Liver (tissue), 9 donors: Measurements from ENCODE around the gene SPATA32. TPM values are rescaled to one million over a fixed set of nuclear protein-coding genes. Genes with fewer than 3 reads are reported as not detected.

Source experiments
- DNase-seq: peaks from one replicate; pipeline ENCODE4 v3.0.0-alpha.2; 2017; ENCODE audit warnings: low spot score
- H3K27ac ChIP-seq, 2 donors: one replicate each; pipeline ENCODE4 v1.7.0; 2013; ENCODE audit warnings: inconsistent platforms in 2 of 2, low read length in 2 of 2, control low read depth in 1 of 2, low read depth in 1 of 2, mild to moderate bottlenecking in 1 of 2
- H3K27me3 ChIP-seq, 4 donors: one replicate each; pipeline versions ENCODE4 v1.6.1 to v1.7.0; 2013; ENCODE audit warnings: low read length in 3 of 4, inconsistent platforms in 1 of 4, mild to moderate bottlenecking in 1 of 4, moderate library complexity in 1 of 4; ENCODE audit not compliant: control insufficient read depth in 4 of 4, insufficient read depth in 4 of 4
- H3K36me3 ChIP-seq, 4 donors: one replicate each; pipeline versions ENCODE4 v1.6.1 to v1.7.0; 2013; ENCODE audit warnings: low read length in 3 of 4, mild to moderate bottlenecking in 3 of 4, low read depth in 1 of 4, moderate library complexity in 1 of 4; ENCODE audit not compliant: control insufficient read depth in 4 of 4, insufficient read depth in 3 of 4
- H3K4me1 ChIP-seq, 4 donors: one replicate each; pipeline versions ENCODE4 v1.6.1 to v1.7.0; 2013; ENCODE audit warnings: low read length in 3 of 4, mild to moderate bottlenecking in 3 of 4, moderate library complexity in 1 of 4; ENCODE audit not compliant: control insufficient read depth in 4 of 4, insufficient read depth in 4 of 4
- H3K4me3 ChIP-seq, 3 donors: one replicate each; pipeline versions ENCODE4 v1.6.1 to v1.7.0; 2013; ENCODE audit warnings: low read length in 3 of 3, control low read depth in 1 of 3, low read depth in 1 of 3, mild to moderate bottlenecking in 1 of 3
- H3K9ac ChIP-seq, 2 donors: one replicate each; pipeline ENCODE4 v1.7.0; 2013; ENCODE audit warnings: low read length in 2 of 2, mild to moderate bottlenecking in 2 of 2, moderate library complexity in 2 of 2, control low read depth in 1 of 2, low read depth in 1 of 2
- H3K9me3 ChIP-seq, 4 donors: one replicate each; pipeline versions ENCODE4 v1.6.1 to v1.7.0; 2013; ENCODE audit warnings: low read length in 3 of 4; ENCODE audit not compliant: control insufficient read depth in 4 of 4
- EGR1 ChIP-seq, 2 donors: IDR thresholded peaks; 2 replicates each; pipeline ENCODE4 v1.6.1; 2016 to 2018; ENCODE audit warnings: antibody characterized with exemption in 2 of 2, low read depth in 2 of 2
- FOXA1 ChIP-seq: IDR thresholded peaks from 2 replicates; pipeline ENCODE4 v1.6.1; 2016; ENCODE audit warnings: antibody characterized with exemption
- FOXA2 ChIP-seq: IDR thresholded peaks from 2 replicates; pipeline ENCODE4 v1.6.1; 2016; ENCODE audit warnings: antibody characterized with exemption
- GABPA ChIP-seq, 2 donors: IDR thresholded peaks in 1 of 2; conservative IDR thresholded peaks in 1 of 2; 2 replicates each; pipeline ENCODE4 v1.6.1; 2016; ENCODE audit warnings: antibody characterized with exemption in 2 of 2, mild to moderate bottlenecking in 1 of 2, moderate library complexity in 1 of 2
- HNF4A ChIP-seq, 2 donors: conservative IDR thresholded peaks; 2 replicates each; pipeline ENCODE4 v1.6.1; 2016; ENCODE audit warnings: antibody characterized with exemption in 2 of 2, mild to moderate bottlenecking in 2 of 2
- HNF4G ChIP-seq: IDR thresholded peaks from 2 replicates; pipeline ENCODE4 v1.6.1; 2016; ENCODE audit warnings: antibody characterized with exemption
- JUND ChIP-seq, 2 donors: IDR thresholded peaks; 2 replicates each; pipeline ENCODE4 v1.6.1; 2016; ENCODE audit warnings: antibody characterized with exemption in 2 of 2
- NR2F2 ChIP-seq: IDR thresholded peaks from 2 replicates; pipeline ENCODE4 v1.6.1; 2016; ENCODE audit warnings: antibody characterized with exemption
- RAD21 ChIP-seq, 2 donors: IDR thresholded peaks; 2 replicates each; pipeline ENCODE4 v1.6.1; 2016; ENCODE audit warnings: antibody characterized with exemption in 2 of 2, mild to moderate bottlenecking in 2 of 2
- RXRA ChIP-seq, 2 donors: IDR thresholded peaks; 2 replicates each; pipeline ENCODE4 v1.6.1; 2017 to 2018; ENCODE audit warnings: antibody characterized with exemption in 2 of 2, mild to moderate bottlenecking in 1 of 2
- SP1 ChIP-seq: IDR thresholded peaks from 2 replicates; pipeline ENCODE4 v1.6.1; 2018; ENCODE audit warnings: antibody characterized with exemption, mild to moderate bottlenecking
- TAF1 ChIP-seq: conservative IDR thresholded peaks from 2 replicates; pipeline ENCODE4 v1.6.1; 2016; ENCODE audit warnings: antibody characterized with exemption, mild to moderate bottlenecking
- YY1 ChIP-seq: IDR thresholded peaks from 2 replicates; pipeline ENCODE4 v1.6.1; 2016; ENCODE audit warnings: antibody characterized with exemption, mild to moderate bottlenecking
- WGBS: extraction: QIAGEN DNeasy Blood & Tissue Kit; methylation state at CpG from one replicate; pipeline ENCODE4 v1.1.7; 2013; 5-methylcytosine and 5-hydroxymethylcytosine counted together
- polyA plus RNA-seq, 2 donors: library from polyadenylated mRNA; stranded (reverse) in 1 of 2; unstranded in 1 of 2; fragments of 200-250 nt in 1 of 2; fragments of >200 nt in 1 of 2; fragmentation: Nextera tagmentation in 1 of 2; extraction: Ambion mirVana in 1 of 2; gene quantifications; one replicate each; pipeline versions ENCODE4 v1.2.1 to v1.2.3, GENCODE V29; 2013 to 2015
- total RNA-seq, 2 donors: library from RNA; depleted of rRNA; stranded (reverse); fragments of >200 nt; gene quantifications; one replicate each; pipeline ENCODE4 v1.2.3, GENCODE V29; 2014
- TF ChIP-seq, protein P1 (sequence below): IDR thresholded peaks from 2 replicates; pipeline ENCODE4 v1.6.1; 2016; ENCODE audit warnings: antibody characterized with exemption, mild to moderate bottlenecking
- TF ChIP-seq, protein P2 (sequence below): fragments of 150-350 bp; IDR thresholded peaks from 2 replicates; pipeline ENCODE4 v1.5.1; 2017; ENCODE audit warnings: improper control_type of control experiment, low read depth, low read length; ENCODE audit not compliant: missing input control
- TF ChIP-seq, protein P3 (sequence below): IDR thresholded peaks from 2 replicates; pipeline ENCODE4 v1.6.1; 2016; ENCODE audit warnings: antibody characterized with exemption
- TF ChIP-seq, protein P4 (sequence below): IDR thresholded peaks from 2 replicates; pipeline ENCODE4 v1.6.1; 2016; ENCODE audit warnings: antibody characterized with exemption
- TF ChIP-seq, protein P5 (sequence below): IDR thresholded peaks from 2 replicates; pipeline ENCODE4 v1.6.1; 2016; ENCODE audit warnings: antibody characterized with exemption
- donor health status: healthy.
- donor health status: healthy.
- donor health status: healthy.
- donor health status: healthy.
- donor health status: healthy.

SPATA32 gene
- total and polyA plus RNA-seq, 4 donors = not detected

DNA sequence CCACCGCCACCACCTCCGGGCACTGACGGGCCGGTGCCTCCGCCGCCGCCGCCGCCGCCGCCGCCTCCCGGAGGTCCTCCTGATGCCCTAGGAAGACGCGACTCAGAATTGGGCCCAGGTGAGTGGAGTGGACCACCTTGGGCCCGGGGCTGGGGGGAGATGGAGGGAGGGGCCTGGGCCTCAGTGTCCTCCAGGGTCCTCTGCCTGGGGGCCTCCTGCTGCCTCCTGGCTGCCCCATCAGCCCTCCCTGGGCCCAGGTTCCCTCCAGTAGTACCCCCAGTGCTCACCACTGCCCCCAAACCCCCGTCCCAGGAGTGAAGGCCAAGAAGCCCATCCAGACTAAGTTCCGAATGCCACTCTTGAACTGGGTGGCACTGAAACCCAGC, 19.9 kb downstream of the SPATA32 start:
- Histone ChIP-seq H3K4me1 (peaks cover 5 to 9% (median 8%) of the 10 kb centered on the region in 4 donors), H3K36me3 (no peaks in the 10 kb centered on the region), H3K4me3 (peak overlapping the region in 1 of 3 donors; percentile 3), H3K9me3 (no peaks in the 10 kb centered on the region), H3K27me3 (peaks cover 0 to 3% (median 0%) of the 10 kb centered on the region in 4 donors), H3K27ac (no peak overlapping the region), H3K9ac (no peak overlapping the region)
- TF ChIP-seq GABPA (IDR thresholded peaks at IDR 0.05 in 1 of 2, conservative IDR thresholded peaks at IDR 0.05 in 1 of 2) = no peak
- TF ChIP-seq FOXA2 = no peak
- no peak for TF ChIP-seq EGR1 (IDR thresholded peaks at IDR 0.05; ENCODE audit: low read depth in 2 of 2)
- no peak for TF ChIP-seq HNF4A (conservative IDR thresholded peaks at IDR 0.05)
- TF ChIP-seq, protein P1, sequence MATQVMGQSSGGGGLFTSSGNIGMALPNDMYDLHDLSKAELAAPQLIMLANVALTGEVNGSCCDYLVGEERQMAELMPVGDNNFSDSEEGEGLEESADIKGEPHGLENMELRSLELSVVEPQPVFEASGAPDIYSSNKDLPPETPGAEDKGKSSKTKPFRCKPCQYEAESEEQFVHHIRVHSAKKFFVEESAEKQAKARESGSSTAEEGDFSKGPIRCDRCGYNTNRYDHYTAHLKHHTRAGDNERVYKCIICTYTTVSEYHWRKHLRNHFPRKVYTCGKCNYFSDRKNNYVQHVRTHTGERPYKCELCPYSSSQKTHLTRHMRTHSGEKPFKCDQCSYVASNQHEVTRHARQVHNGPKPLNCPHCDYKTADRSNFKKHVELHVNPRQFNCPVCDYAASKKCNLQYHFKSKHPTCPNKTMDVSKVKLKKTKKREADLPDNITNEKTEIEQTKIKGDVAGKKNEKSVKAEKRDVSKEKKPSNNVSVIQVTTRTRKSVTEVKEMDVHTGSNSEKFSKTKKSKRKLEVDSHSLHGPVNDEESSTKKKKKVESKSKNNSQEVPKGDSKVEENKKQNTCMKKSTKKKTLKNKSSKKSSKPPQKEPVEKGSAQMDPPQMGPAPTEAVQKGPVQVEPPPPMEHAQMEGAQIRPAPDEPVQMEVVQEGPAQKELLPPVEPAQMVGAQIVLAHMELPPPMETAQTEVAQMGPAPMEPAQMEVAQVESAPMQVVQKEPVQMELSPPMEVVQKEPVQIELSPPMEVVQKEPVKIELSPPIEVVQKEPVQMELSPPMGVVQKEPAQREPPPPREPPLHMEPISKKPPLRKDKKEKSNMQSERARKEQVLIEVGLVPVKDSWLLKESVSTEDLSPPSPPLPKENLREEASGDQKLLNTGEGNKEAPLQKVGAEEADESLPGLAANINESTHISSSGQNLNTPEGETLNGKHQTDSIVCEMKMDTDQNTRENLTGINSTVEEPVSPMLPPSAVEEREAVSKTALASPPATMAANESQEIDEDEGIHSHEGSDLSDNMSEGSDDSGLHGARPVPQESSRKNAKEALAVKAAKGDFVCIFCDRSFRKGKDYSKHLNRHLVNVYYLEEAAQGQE = no peak
- no peak for TF ChIP-seq JUND (IDR thresholded peaks at IDR 0.05)
- TF ChIP-seq, protein P2, sequence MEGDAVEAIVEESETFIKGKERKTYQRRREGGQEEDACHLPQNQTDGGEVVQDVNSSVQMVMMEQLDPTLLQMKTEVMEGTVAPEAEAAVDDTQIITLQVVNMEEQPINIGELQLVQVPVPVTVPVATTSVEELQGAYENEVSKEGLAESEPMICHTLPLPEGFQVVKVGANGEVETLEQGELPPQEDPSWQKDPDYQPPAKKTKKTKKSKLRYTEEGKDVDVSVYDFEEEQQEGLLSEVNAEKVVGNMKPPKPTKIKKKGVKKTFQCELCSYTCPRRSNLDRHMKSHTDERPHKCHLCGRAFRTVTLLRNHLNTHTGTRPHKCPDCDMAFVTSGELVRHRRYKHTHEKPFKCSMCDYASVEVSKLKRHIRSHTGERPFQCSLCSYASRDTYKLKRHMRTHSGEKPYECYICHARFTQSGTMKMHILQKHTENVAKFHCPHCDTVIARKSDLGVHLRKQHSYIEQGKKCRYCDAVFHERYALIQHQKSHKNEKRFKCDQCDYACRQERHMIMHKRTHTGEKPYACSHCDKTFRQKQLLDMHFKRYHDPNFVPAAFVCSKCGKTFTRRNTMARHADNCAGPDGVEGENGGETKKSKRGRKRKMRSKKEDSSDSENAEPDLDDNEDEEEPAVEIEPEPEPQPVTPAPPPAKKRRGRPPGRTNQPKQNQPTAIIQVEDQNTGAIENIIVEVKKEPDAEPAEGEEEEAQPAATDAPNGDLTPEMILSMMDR = no peak
- no peak for TF ChIP-seq NR2F2
- TF ChIP-seq YY1 = no peak
- no peak for TF ChIP-seq HNF4G
- no peak for TF ChIP-seq TAF1
- no peak for TF ChIP-seq RXRA (IDR thresholded peaks at IDR 0.05)
- TF ChIP-seq SP1 = no peak
- TF ChIP-seq FOXA1 = no peak
- TF ChIP-seq, protein P3, sequence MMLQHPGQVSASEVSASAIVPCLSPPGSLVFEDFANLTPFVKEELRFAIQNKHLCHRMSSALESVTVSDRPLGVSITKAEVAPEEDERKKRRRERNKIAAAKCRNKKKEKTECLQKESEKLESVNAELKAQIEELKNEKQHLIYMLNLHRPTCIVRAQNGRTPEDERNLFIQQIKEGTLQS = no peak
- TF ChIP-seq RAD21 (IDR thresholded peaks at IDR 0.05) = no peak
- TF ChIP-seq, protein P4, sequence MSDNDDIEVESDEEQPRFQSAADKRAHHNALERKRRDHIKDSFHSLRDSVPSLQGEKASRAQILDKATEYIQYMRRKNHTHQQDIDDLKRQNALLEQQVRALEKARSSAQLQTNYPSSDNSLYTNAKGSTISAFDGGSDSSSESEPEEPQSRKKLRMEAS = no peak
- TF ChIP-seq, protein P5, sequence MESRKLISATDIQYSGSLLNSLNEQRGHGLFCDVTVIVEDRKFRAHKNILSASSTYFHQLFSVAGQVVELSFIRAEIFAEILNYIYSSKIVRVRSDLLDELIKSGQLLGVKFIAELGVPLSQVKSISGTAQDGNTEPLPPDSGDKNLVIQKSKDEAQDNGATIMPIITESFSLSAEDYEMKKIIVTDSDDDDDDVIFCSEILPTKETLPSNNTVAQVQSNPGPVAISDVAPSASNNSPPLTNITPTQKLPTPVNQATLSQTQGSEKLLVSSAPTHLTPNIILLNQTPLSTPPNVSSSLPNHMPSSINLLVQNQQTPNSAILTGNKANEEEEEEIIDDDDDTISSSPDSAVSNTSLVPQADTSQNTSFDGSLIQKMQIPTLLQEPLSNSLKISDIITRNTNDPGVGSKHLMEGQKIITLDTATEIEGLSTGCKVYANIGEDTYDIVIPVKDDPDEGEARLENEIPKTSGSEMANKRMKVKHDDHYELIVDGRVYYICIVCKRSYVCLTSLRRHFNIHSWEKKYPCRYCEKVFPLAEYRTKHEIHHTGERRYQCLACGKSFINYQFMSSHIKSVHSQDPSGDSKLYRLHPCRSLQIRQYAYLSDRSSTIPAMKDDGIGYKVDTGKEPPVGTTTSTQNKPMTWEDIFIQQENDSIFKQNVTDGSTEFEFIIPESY = no peak
- DNase-seq = no peak
- 32% methylated on average over 18 of the region's 18 CpGs for WGBS
